Measurements from ENCODE around the gene SRM. TPM values are rescaled to one million over a fixed set of nuclear protein-coding genes. Genes with fewer than 3 reads are reported as not detected.
A peak's percentile ranks its signal among the peaks of the same experiment; 100 is the strongest.
"Not testable (repeated sequence)": the region's sequence is repeated elsewhere in the genome, so short reads cannot be mapped to it uniquely, and the experiment has no call there.

Gene SRM
- total and polyA plus RNA-seq, 4 donors: 13.4 to 123 (median 70.5) TPM

- no peak overlapping the region for H3K4me3 ChIP-seq (ENCODE audit: low read depth, low read length)
- H3K27me3 ChIP-seq (ENCODE audit: control insufficient read depth, insufficient read depth, low read length): no peaks in the 10 kb centered on the region
- no peak for DNase-seq (ENCODE audit: low read depth in 4 of 6, low spot score in 6 of 6)
- H3K36me3 ChIP-seq (ENCODE audit: control insufficient read depth, insufficient read depth, low read length): peaks cover 92% of the 10 kb centered on the region
- H3K27ac ChIP-seq (ENCODE audit: low read depth, low read length): no peak overlapping the region
- 76% methylated on average over 15 of the region's 18 CpGs for WGBS (ENCODE audit: insufficient coverage)
- no peaks in the 10 kb centered on the region for H3K9me3 ChIP-seq (ENCODE audit: control insufficient read depth, insufficient read depth, low read length)
- H3K4me1 ChIP-seq (ENCODE audit: control insufficient read depth, insufficient read depth, low read length): peaks cover 17% of the 10 kb centered on the region
These were observed 8.1 kb upstream of the SRM start for GRCh38 chr1:11067716-11068599.

- no peaks in the 10 kb centered on the region for H3K9me3 ChIP-seq (ENCODE audit: control insufficient read depth, insufficient read depth, low read length)
- H3K27ac ChIP-seq (ENCODE audit: low read depth, low read length): no peak overlapping the region
- no peak overlapping the region for H3K4me3 ChIP-seq (ENCODE audit: low read depth, low read length)
- H3K27me3 ChIP-seq (ENCODE audit: control insufficient read depth, insufficient read depth, low read length): no peaks in the 10 kb centered on the region
- H3K36me3 ChIP-seq (ENCODE audit: control insufficient read depth, insufficient read depth, low read length): peaks cover 85% of the 10 kb centered on the region
- DNase-seq (ENCODE audit: low read depth in 4 of 6, low spot score in 6 of 6): no peak
- no CpG with 5 or more reads among the region's 1 CpG for WGBS (ENCODE audit: insufficient coverage)
- H3K4me1 ChIP-seq (ENCODE audit: control insufficient read depth, insufficient read depth, low read length): peaks cover 24% of the 10 kb centered on the region
These were observed 6.0 kb upstream of the SRM start for GRCh38 chr1:11065796-11066195.

DNA sequence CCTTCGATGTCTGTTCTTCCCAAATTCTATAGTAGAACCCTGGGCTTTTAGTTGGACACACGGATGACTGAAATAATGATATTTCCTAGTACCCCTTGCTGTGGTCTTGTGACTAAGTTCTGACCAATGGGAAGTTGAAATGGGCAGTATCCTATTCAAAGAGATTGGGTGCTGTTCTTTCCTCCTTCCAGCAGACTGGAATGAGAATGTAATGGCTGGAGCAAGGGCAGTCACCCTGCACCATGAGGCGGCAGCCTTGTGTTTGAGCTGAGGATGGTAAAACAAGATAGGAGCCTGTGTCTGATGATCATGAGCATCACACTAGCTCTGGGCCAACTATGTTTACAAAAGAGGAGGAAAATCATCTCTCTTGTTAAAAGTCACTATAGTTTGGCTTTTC lies 5.1 kb upstream of the SRM start:
- peaks cover 76% of the 10 kb centered on the region for H3K36me3 ChIP-seq (ENCODE audit: control insufficient read depth, insufficient read depth, low read length)
- WGBS (ENCODE audit: insufficient coverage): 100% methylated on average over 1 of the region's 3 CpGs
- no peak overlapping the region for H3K4me3 ChIP-seq (ENCODE audit: low read depth, low read length)
- H3K4me1 ChIP-seq (ENCODE audit: control insufficient read depth, insufficient read depth, low read length): peaks cover 25% of the 10 kb centered on the region
- no peaks in the 10 kb centered on the region for H3K27me3 ChIP-seq (ENCODE audit: control insufficient read depth, insufficient read depth, low read length)
- DNase-seq (ENCODE audit: low read depth in 4 of 6, low spot score in 6 of 6): no peak
- H3K27ac ChIP-seq (ENCODE audit: low read depth, low read length): no peak overlapping the region
- H3K9me3 ChIP-seq (ENCODE audit: control insufficient read depth, insufficient read depth, low read length): no peaks in the 10 kb centered on the region

DNA sequence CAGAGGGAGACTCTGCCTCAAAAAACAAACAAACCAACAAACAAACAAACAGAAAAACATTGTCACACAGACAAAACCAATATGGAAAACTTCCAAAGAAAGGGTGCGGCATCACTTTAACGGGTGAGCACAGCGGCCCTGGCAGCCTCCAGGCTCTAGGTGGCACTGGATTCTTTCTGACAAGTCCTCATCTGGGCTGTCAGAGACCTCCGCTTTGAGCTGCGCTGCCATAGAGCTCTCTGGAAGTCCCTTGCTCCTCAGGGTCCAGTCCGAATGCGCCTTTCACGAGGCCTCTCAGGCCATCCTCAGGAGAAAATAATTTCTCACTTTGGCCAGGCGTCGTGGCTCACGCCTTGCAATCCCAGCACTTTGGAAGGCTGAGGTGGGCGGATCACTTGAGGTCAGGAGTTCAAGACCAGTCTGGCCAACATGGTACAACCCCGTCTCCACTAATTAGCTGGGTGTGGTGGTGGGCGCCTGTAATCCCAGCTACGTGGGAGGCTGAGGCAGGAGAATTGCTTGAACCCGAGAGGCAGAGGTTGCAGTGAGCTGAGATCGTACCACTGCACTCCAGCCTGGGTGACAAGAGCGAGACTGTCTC lies 4.2 kb upstream of the SRM start:
- 84% methylated on average over 12 of the region's 18 CpGs for WGBS (ENCODE audit: insufficient coverage)
- peak in 1 of 6 donors; percentile 42 for DNase-seq (ENCODE audit: low read depth in 4 of 6, low spot score in 6 of 6)
- not testable (repeated sequence) for H3K4me3 ChIP-seq (ENCODE audit: low read depth, low read length); H3K9me3 ChIP-seq (ENCODE audit: control insufficient read depth, insufficient read depth, low read length); H3K27me3 ChIP-seq (ENCODE audit: control insufficient read depth, insufficient read depth, low read length); H3K27ac ChIP-seq (ENCODE audit: low read depth, low read length)
- Histone ChIP-seq H3K36me3 (ENCODE audit: control insufficient read depth, insufficient read depth, low read length) (peaks cover 68% of the 10 kb centered on the region), H3K4me1 (ENCODE audit: control insufficient read depth, insufficient read depth, low read length) (peaks cover 21% of the 10 kb centered on the region)

DNA sequence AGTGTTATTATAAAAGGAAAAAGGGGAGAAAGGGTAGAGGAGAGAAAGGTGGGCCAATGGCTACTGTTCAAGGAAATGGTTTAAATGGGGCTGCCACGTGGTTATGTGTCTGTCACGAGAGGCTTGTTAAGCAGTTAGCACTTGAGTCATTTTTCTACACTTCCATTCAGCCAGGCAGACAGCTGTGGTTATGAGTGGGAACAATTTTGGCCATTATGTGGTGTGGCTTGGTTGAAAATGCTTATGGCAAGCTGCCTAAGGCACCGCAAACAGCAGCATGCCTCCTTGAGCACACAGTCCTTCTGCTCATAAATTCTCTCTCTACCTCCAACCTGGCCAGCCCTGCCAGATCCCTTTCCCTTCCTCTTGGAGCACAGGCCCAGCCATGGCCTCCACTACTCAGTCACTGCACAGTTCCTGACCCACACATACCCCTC lies 3.2 kb upstream of the SRM start:
- peaks cover 64% of the 10 kb centered on the region for H3K36me3 ChIP-seq (ENCODE audit: control insufficient read depth, insufficient read depth, low read length)
- H3K9me3 ChIP-seq (ENCODE audit: control insufficient read depth, insufficient read depth, low read length): no peaks in the 10 kb centered on the region
- DNase-seq (ENCODE audit: low read depth in 4 of 6, low spot score in 6 of 6): no peak
- no peaks in the 10 kb centered on the region for H3K27me3 ChIP-seq (ENCODE audit: control insufficient read depth, insufficient read depth, low read length)
- H3K4me1 ChIP-seq (ENCODE audit: control insufficient read depth, insufficient read depth, low read length): peaks cover 25% of the 10 kb centered on the region
- 65% methylated on average over 2 of the region's 3 CpGs for WGBS (ENCODE audit: insufficient coverage)
- H3K4me3 ChIP-seq (ENCODE audit: low read depth, low read length): no peak overlapping the region
- H3K27ac ChIP-seq (ENCODE audit: low read depth, low read length): no peak overlapping the region

GRCh38 chr1:11061652-11062365 lies 2.0 kb upstream of the SRM start:
- 76% methylated on average over 5 of the region's 5 CpGs for WGBS (ENCODE audit: insufficient coverage)
- Histone ChIP-seq H3K27me3 (ENCODE audit: control insufficient read depth, insufficient read depth, low read length) (no peaks in the 10 kb centered on the region), H3K36me3 (ENCODE audit: control insufficient read depth, insufficient read depth, low read length) (peaks cover 67% of the 10 kb centered on the region), H3K4me3 (ENCODE audit: low read depth, low read length) (no peak overlapping the region), H3K27ac (ENCODE audit: low read depth, low read length) (no peak overlapping the region), H3K4me1 (ENCODE audit: control insufficient read depth, insufficient read depth, low read length) (peaks cover 25% of the 10 kb centered on the region), H3K9me3 (ENCODE audit: control insufficient read depth, insufficient read depth, low read length) (no peaks in the 10 kb centered on the region)
- DNase-seq (ENCODE audit: low read depth in 4 of 6, low spot score in 6 of 6): no peak

GRCh38 chr1:11059155-11059967 lies 457 bp downstream of the SRM start:
- Histone ChIP-seq H3K36me3 (ENCODE audit: control insufficient read depth, insufficient read depth, low read length) (peaks cover 70% of the 10 kb centered on the region), H3K4me1 (ENCODE audit: control insufficient read depth, insufficient read depth, low read length) (peaks cover 25% of the 10 kb centered on the region), H3K27me3 (ENCODE audit: control insufficient read depth, insufficient read depth, low read length) (no peaks in the 10 kb centered on the region), H3K9me3 (ENCODE audit: control insufficient read depth, insufficient read depth, low read length) (no peaks in the 10 kb centered on the region), H3K4me3 (ENCODE audit: low read depth, low read length) (peak overlapping the region; percentile 65), H3K27ac (ENCODE audit: low read depth, low read length) (no peak overlapping the region)
- 1% methylated on average over 71 of the region's 72 CpGs for WGBS (ENCODE audit: insufficient coverage)
- DNase-seq (ENCODE audit: low read depth in 4 of 6, low spot score in 6 of 6): peak in 1 of 6 donors; percentile 32

- H3K4me3 ChIP-seq (ENCODE audit: low read depth, low read length): peak overlapping the region; percentile 65
- no peaks in the 10 kb centered on the region for H3K27me3 ChIP-seq (ENCODE audit: control insufficient read depth, insufficient read depth, low read length)
- H3K9me3 ChIP-seq (ENCODE audit: control insufficient read depth, insufficient read depth, low read length): no peaks in the 10 kb centered on the region
- H3K36me3 ChIP-seq (ENCODE audit: control insufficient read depth, insufficient read depth, low read length): peaks cover 71% of the 10 kb centered on the region
- H3K4me1 ChIP-seq (ENCODE audit: control insufficient read depth, insufficient read depth, low read length): peaks cover 25% of the 10 kb centered on the region
- no peak overlapping the region for H3K27ac ChIP-seq (ENCODE audit: low read depth, low read length)
- DNase-seq (ENCODE audit: low read depth in 4 of 6, low spot score in 6 of 6): no peak
- 45% methylated on average over 22 of the region's 28 CpGs for WGBS (ENCODE audit: insufficient coverage)
These were observed 1.1 kb downstream of the SRM start for GRCh38 chr1:11058595-11059154.

GRCh38 chr1:11058026-11058425 lies 1.8 kb downstream of the SRM start:
- H3K9me3 ChIP-seq (ENCODE audit: control insufficient read depth, insufficient read depth, low read length): no peaks in the 10 kb centered on the region
- no peak overlapping the region for H3K27ac ChIP-seq (ENCODE audit: low read depth, low read length)
- H3K4me3 ChIP-seq (ENCODE audit: low read depth, low read length): no peak overlapping the region
- no peaks in the 10 kb centered on the region for H3K27me3 ChIP-seq (ENCODE audit: control insufficient read depth, insufficient read depth, low read length)
- peaks cover 71% of the 10 kb centered on the region for H3K36me3 ChIP-seq (ENCODE audit: control insufficient read depth, insufficient read depth, low read length)
- peaks cover 30% of the 10 kb centered on the region for H3K4me1 ChIP-seq (ENCODE audit: control insufficient read depth, insufficient read depth, low read length)
- DNase-seq (ENCODE audit: low read depth in 4 of 6, low spot score in 6 of 6): no peak
- WGBS (ENCODE audit: insufficient coverage): over 99% methylated on average over 12 of the region's 14 CpGs

All from spinal cord (tissue), 10 donors.